ENCODE results near the gene PLCB1.
"Not testable (repeated sequence)": the region's sequence is repeated elsewhere in the genome, so short reads cannot be mapped to it uniquely, and the experiment has no call there.

PLCB1 gene

GRCh38 chr20:8344631-8345030 lies 212.6 kb downstream of the PLCB1 start:
- Histone ChIP-seq H3K27me3 (replicated peaks; ENCODE audit: control insufficient read depth, insufficient read depth, low read length) (no peaks in the 10 kb centered on the region), H3K36me3 (ENCODE audit: control insufficient read depth, insufficient read depth, low read length) (no peaks in the 10 kb centered on the region), H3K4me3 (replicated peaks; ENCODE audit: low read depth, low read length) (no peak overlapping the region)
- TF ChIP-seq CTCF (IDR thresholded peaks at IDR 0.05; ENCODE audit: insufficient read depth, low read length, poor library complexity, severe bottlenecking), result no peak
- DNase-seq (ENCODE audit: extremely low read depth, insufficient read length), result no peak

GRCh38 chr20:8346700-8347270 lies 214.7 kb downstream of the PLCB1 start:
- Histone ChIP-seq H3K27me3 (replicated peaks; ENCODE audit: control insufficient read depth, insufficient read depth, low read length) (no peaks in the 10 kb centered on the region), H3K36me3 (ENCODE audit: control insufficient read depth, insufficient read depth, low read length) (no peaks in the 10 kb centered on the region), H3K4me3 (replicated peaks; ENCODE audit: low read depth, low read length) (no peak overlapping the region)
- no peak for TF ChIP-seq CTCF (IDR thresholded peaks at IDR 0.05; ENCODE audit: insufficient read depth, low read length, poor library complexity, severe bottlenecking)
- DNase-seq (ENCODE audit: extremely low read depth, insufficient read length), result no peak

- not testable (repeated sequence) for H3K4me3 ChIP-seq (replicated peaks; ENCODE audit: low read depth, low read length); H3K27me3 ChIP-seq (replicated peaks; ENCODE audit: control insufficient read depth, insufficient read depth, low read length); DNase-seq (ENCODE audit: extremely low read depth, insufficient read length); H3K36me3 ChIP-seq (ENCODE audit: control insufficient read depth, insufficient read depth, low read length)
Measured at GRCh38 chr20:8350225-8350624, 218.2 kb downstream of the PLCB1 start.

- no peaks in the 10 kb centered on the region for H3K36me3 ChIP-seq (ENCODE audit: control insufficient read depth, insufficient read depth, low read length)
- H3K4me3 ChIP-seq (replicated peaks; ENCODE audit: low read depth, low read length), result no peak overlapping the region
- DNase-seq (ENCODE audit: extremely low read depth, insufficient read length), result no peak
- no peak for TF ChIP-seq CTCF (IDR thresholded peaks at IDR 0.05; ENCODE audit: insufficient read depth, low read length, poor library complexity, severe bottlenecking)
- H3K27me3 ChIP-seq (replicated peaks; ENCODE audit: control insufficient read depth, insufficient read depth, low read length), result no peaks in the 10 kb centered on the region
Measured at GRCh38 chr20:8352486-8352885, 220.4 kb downstream of the PLCB1 start.

- H3K36me3 ChIP-seq (ENCODE audit: control insufficient read depth, insufficient read depth, low read length), result no peaks in the 10 kb centered on the region
- DNase-seq (ENCODE audit: extremely low read depth, insufficient read length), result no peak
- no peak overlapping the region for H3K4me3 ChIP-seq (replicated peaks; ENCODE audit: low read depth, low read length)
- no peak for TF ChIP-seq CTCF (IDR thresholded peaks at IDR 0.05; ENCODE audit: insufficient read depth, low read length, poor library complexity, severe bottlenecking)
- no peaks in the 10 kb centered on the region for H3K27me3 ChIP-seq (replicated peaks; ENCODE audit: control insufficient read depth, insufficient read depth, low read length)
Measured at GRCh38 chr20:8353512-8353911, 221.4 kb downstream of the PLCB1 start.

- Histone ChIP-seq H3K4me3 (replicated peaks; ENCODE audit: low read depth, low read length) (no peak overlapping the region), H3K27me3 (replicated peaks; ENCODE audit: control insufficient read depth, insufficient read depth, low read length) (no peaks in the 10 kb centered on the region), H3K36me3 (ENCODE audit: control insufficient read depth, insufficient read depth, low read length) (no peaks in the 10 kb centered on the region)
- TF ChIP-seq CTCF (IDR thresholded peaks at IDR 0.05; ENCODE audit: insufficient read depth, low read length, poor library complexity, severe bottlenecking), result no peak
- DNase-seq (ENCODE audit: extremely low read depth, insufficient read length), result no peak
Measured at GRCh38 chr20:8355453-8355852, 223.4 kb downstream of the PLCB1 start.

Measured in GM06990 (cell line).